Sciatic nerve (tissue), 2 donors: ENCODE measurements around the gene USP13. TPM values are rescaled to one million over a fixed set of nuclear protein-coding genes. Genes with fewer than 3 reads are reported as not detected.
A peak's percentile ranks its signal among the peaks of the same experiment; 100 is the strongest.
"Not testable (repeated sequence)": the region's sequence is repeated elsewhere in the genome, so short reads cannot be mapped to it uniquely, and the experiment has no call there.

ENCODE experiments used
- ATAC-seq: fragments of 200-7000 bp; cut with Tn5 transposase; one replicate; pipeline ENCODE4 v1.9.1; 2020; ENCODE audit warnings: mild to moderate bottlenecking, moderate library complexity
- DNase-seq: peaks from one replicate; pipeline ENCODE4 v3.0.0-alpha.2; 2020; ENCODE audit warnings: low spot score
- intact Hi-C: fragments of 100-400 bp; cut with DNase I; formaldehyde crosslinking; loops from one replicate; pipeline ENCODE4 v1.14.2; 2022
- total RNA-seq: library from RNA; stranded (reverse); fragmentation: NEBNext Ultra II Directional; extraction: Animal tissue kit (Norgen Biotek cat#: 25700); gene quantifications from one replicate; pipeline ENCODE4 v1.2.1, GENCODE V29; 2021
- donor health status: DM: no; HTN: no; CAD: no.
- donor health status: DM: no; HTN: no; CAD: no.

Gene USP13
- total RNA-seq, 1 donor from 2014 or later, result 13.8 TPM

DNA sequence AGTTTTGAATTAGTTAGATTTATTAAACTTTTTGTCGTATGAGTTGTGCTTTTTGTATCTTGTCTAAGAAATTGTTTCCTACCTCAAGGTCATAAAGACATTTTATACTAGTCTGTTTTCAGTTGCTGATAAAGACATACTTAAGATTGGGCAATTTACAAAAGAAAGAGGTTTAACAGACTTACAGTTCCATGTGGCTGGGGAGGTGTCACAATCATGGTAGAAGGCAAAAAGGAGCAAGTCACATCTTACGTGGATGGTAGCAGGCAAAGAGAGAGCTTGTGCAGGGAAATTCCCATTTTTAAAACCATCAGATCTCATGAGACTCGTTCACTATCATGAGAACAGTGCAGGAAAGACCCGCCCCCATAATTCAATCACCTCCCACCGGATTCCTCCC lies 30.4 kb downstream of the USP13 start:
- DNase-seq, ATAC-seq, intact Hi-C loops: not testable (repeated sequence)

GRCh38 chr3:179687967-179688535 lies 35.2 kb downstream of the USP13 start:
- ATAC-seq, result no peak

GRCh38 chr3:179688850-179689249 lies 36.0 kb downstream of the USP13 start:
- no peak for DNase-seq
- intact Hi-C loops, result no loop called here
- ATAC-seq, result no peak

More at GRCh38 chr3:179687967-179688535, 35.2 kb downstream of the USP13 start:
- no peak for DNase-seq
- intact Hi-C loops, result no loop called here

DNA sequence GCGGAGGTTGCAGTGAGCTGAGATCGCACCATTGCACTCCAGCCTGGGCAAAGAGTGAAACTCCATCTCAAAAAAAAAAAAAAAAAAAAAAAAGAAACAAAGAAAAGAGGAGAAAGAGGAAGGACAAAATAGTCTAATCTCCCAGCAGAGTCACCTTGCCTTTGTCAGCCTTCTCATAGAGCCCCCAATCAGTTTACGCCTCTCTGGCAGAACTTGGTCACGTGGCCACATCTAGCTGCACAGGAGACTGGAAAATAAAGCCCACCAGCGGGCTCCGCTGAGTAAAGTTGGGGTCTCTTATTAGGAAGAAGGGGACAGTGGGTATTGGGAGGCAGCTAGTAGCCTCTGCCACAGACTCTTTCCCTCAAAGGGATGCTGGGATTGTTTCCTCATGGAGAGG lies 41.9 kb downstream of the USP13 start:
- intact Hi-C loops, result no loop called here
- DNase-seq (no peak), ATAC-seq (no peak)

- no peak for ATAC-seq
- intact Hi-C loops, result no loop called here
- no peak for DNase-seq
Measured at GRCh38 chr3:179695672-179696313, 43.0 kb downstream of the USP13 start.

DNA sequence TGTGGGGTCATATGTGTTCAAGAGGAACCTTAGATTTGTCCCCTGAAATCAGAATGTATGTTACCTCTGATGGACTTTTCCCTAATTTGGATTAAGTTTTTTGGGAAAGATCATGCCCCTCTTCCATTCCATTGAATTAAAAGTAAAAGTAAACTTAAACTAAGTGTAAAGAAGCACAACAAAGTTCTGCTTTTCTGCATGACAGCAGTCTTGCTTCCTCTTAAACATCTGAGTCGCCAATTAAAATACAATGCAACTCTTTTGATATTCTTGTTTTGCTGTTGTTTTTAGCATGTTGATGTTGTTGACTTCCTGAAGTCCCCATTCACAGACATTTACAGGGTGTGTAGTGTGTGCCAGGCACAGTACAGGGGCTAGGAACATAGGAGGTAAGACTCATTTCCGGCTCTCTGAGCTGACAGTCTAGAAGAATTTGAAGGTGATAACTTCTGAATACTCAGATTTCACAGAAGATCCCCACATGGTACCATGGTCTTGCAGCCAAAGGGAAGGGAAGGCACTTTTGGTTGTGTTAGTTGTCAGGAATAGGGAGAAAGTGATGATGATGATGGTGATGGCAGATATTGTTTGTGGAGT lies 45.0 kb downstream of the USP13 start:
- intact Hi-C loops, result no loop called here
- DNase-seq, result no peak
- ATAC-seq, result no peak

GRCh38 chr3:179700716-179701115 lies 47.9 kb downstream of the USP13 start:
- intact Hi-C loops, result no loop called here
- ATAC-seq (no peak), DNase-seq (no peak)

DNA sequence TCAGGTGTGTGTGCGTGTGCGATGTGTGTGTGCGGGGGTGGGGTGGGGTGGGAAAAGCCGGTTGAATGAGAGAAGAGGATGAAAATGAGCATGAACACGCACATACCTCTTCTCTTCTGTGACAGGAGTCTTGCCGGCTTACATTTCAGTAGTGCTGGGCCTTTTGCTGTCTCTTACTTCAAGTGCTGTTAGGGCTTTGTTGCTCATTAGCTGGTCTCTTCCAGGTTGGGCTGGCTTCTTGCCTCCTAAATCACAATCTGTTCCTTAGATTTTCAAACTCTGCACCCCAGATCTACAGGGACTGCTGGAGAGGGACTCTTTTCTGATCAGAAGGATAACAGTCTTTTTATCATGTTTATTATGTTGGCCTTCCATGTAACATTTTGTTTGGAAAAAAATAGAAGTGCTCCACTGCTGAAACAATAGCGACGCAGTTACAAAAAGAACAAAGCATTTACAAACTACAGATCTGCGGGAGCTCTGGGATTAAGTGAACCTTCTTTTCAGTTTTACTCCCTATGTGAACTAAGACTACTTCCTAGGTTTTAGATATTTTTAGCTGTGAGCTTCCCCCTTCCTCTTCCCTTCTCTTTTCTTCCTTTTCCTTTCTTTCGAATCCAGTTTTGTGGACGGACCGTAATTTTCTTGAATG lies 48.5 kb downstream of the USP13 start:
- ATAC-seq (no peak), DNase-seq (no peak)
- intact Hi-C loops, result no loop called here

DNA sequence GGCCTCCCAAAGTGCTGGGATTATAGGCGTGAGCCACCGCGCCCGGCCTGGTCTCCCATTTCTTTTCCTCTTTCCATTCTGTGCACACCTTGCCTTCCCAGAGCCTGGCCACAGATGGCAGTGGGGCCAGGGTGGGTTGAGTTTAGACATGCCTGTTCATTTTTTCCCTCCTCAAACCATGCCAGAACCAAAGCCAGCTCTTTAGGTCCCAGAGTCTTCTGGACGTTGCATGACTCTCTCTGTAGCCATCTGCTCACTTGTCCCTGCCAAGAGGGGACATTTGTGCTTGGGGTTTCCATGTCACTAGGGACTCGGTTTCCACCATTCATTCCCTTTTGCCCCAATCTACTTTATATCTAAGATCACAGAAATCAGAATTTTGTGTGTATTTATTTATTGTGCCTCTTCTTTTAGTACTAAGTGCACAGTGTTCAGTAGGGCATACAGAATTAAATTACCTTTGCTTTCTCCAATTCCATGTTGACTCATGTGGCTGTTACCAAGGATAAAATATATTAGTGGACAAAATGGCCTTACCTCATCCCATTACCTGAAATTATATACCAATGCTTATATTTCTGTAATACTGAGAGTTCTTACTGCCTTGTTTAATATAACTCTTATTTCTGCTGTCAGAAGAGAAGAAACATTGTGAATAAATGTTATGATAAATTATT lies 49.6 kb downstream of the USP13 start:
- DNase-seq (no peak), ATAC-seq (no peak)
- intact Hi-C loops, result no loop called here

DNA sequence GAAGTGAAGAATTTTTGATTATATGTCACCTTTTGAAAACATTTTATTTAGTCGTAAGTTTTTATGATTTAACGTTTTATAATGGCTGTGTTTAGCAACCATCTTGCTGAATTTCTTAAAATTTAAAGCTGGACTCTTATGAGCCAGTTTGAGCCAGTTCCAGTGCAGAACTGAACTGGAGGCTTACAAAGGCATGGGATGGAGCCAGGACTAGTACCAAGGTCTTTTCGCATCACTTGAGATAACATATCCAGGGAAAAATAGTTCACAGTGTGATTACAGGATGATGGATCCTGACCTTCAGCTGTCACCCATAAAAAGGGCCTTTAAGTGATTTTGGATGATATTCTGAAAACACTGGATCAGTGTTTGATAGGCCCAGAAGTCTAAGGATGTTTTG lies 51.0 kb downstream of the USP13 start:
- intact Hi-C loops, result no loop called here
- ATAC-seq (no peak), DNase-seq (no peak)

GRCh38 chr3:179706233-179706632 lies 53.4 kb downstream of the USP13 start:
- intact Hi-C loops, result no loop called here
- no peak for DNase-seq
- ATAC-seq, result no peak

- intact Hi-C loops, result no loop called here
- no peak for DNase-seq
Measured at GRCh38 chr3:179710079-179710478, 57.2 kb downstream of the USP13 start.

DNA sequence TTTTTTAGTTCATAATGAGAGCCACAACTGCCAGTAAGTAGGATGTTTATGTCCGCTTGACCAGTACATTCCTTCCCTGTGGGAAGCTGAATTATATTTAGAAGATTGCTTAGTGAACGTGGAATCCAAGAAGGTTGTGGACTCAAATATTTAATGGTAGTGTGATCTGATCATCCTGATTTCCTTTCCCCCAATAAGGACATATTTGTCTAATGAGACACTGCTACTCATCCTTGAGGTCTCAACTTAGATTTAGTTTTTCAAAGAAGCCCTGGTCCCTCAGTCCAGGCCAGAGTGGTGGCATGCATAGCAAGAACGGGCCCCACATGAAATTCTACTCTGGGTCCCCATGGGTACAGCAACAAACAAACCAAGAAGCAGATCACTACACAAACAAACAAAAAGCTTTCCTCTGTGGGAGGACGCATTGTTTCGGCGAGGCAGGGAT lies 60.8 kb downstream of the USP13 start:
- ATAC-seq, result no peak
- DNase-seq, result no peak

More at GRCh38 chr3:179710079-179710478, 57.2 kb downstream of the USP13 start:
- no peak for ATAC-seq

DNA sequence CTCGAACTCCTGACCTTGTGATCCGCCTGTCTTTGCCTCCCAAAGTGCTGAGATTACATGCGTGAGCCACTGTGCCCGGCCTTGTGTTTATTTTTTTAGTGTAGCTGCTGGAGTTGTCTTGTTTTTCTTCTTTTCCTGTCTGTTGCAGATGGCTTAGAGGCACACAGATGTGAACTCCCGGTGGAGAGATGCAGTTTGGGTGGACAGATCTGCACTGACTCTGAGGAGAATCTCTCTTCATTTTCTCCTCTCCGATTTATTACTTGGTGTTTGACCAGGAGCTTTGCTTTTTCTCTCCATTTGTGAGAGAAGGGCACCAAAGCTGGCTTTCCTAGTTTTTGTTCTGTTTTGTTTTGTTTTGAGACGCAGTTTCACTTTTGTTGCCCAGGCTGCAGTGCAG lies 62.7 kb downstream of the USP13 start:
- ATAC-seq, result peak; percentile 59
- no peak for DNase-seq
- intact Hi-C loops, result no loop called here

More for the DNA sequence above, 60.8 kb downstream of the USP13 start:
- intact Hi-C loops, result no loop called here

- ATAC-seq, result no peak
- intact Hi-C loops, result no loop called here
- DNase-seq, result no peak
Measured at GRCh38 chr3:179716226-179716625, 63.4 kb downstream of the USP13 start.

- DNase-seq, result no peak
- ATAC-seq, result peak; percentile 85
- intact Hi-C loops, result no loop called here
Measured at GRCh38 chr3:179716811-179717210, 64.0 kb downstream of the USP13 start.

DNA sequence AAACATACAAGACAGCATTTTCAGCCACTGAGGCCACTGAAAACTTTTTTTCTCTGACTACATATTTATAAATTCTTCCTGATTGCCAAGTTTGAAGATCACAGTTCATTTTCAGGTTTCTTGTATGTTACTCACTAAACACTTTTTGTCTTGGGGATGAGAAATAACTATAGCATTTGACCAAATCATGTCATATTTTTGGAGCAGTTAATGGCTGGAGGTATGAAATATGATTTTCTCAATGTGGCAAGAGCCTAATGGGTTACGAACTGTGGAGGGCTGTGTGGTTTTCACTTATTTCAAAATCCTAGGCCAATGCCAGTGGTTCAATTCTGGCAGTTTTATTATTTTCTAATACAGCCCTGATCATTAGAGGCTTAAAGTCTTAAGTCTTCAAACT lies 64.4 kb downstream of the USP13 start:
- ATAC-seq, result no peak
- intact Hi-C loops, result no loop called here
- no peak for DNase-seq

DNA sequence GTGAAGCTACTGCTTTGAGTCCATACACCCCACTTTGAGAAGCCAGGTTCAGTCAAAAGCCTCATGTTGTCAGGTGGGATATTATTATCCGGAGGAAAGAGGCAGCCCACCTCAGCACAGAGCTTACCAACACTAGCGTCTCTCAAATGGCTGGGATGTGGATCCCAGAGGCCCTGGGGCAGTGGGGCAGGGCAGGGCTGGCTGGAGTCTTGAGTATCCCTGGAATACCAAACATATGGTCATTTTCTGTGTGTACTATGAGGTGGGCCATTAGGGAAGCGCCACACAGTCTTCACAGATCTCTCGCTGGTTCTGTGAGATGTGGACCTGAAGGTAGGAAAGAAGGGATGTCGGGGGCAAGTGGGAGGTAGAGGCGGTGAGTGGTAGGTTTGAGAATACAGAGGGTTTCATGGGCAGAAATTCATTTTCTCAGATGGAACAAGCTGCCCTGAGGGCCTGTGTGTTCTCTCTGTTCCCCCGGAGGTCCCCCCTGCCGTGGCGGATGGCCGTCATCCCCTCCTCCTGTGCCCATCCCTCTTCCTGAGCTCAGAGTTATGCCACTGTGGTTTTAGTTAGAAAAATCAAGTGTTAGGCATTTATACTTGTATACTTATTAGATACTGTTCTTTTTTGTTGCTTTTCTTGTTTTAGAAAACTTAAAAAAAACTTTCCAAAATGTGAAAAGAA lies 66.4 kb downstream of the USP13 start:
- no peak for ATAC-seq
- no peak for DNase-seq
- intact Hi-C loops, result no loop called here

GRCh38 chr3:179720196-179720595 lies 67.4 kb downstream of the USP13 start:
- DNase-seq (no peak), ATAC-seq (no peak)
- intact Hi-C loops, result no loop called here
